ENCODE measurements around the gene PCDHB9. TPM values are rescaled to one million over a fixed set of nuclear protein-coding genes. Genes with fewer than 3 reads are reported as not detected.
A peak's percentile ranks its signal among the peaks of the same experiment; 100 is the strongest.

PCDHB9 gene
- total and polyA plus RNA-seq, 2 of the 4 experiments (the other 2 are of a cell fraction) = 0.10 to 0.18 TPM

- Histone ChIP-seq H3K4me3 (ENCODE audit: insufficient read depth, low read depth, low read length) (no peak overlapping the region), H3K9me1 (ENCODE audit: insufficient read depth, low read length) (no peaks in the 10 kb centered on the region), H3K14ac (replicated peaks; ENCODE audit: low read depth, low read length) (no peak overlapping the region), H3K9ac (ENCODE audit: low read depth, low read length) (no peak overlapping the region), H3K4me2 (ENCODE audit: low read depth, low read length) (no peak overlapping the region), H3K56ac (ENCODE audit: extremely low read depth, insufficient read depth, low read length) (no peak overlapping the region), H2BK5ac (ENCODE audit: low read depth, low read length, poor library complexity, severe bottlenecking) (no peak overlapping the region), H3K36me3 (ENCODE audit: control insufficient read depth, insufficient read depth, low read length) (no peaks in the 10 kb centered on the region), H2BK15ac (ENCODE audit: low read depth, low read length) (no peak overlapping the region), H4K8ac (ENCODE audit: low read depth in 2 of 2, low read length in 2 of 2) (no peak overlapping the region), H3K18ac (ENCODE audit: low read depth, low read length) (no peak overlapping the region), H2AK5ac (ENCODE audit: low read depth, low read length) (no peak overlapping the region), H2BK120ac (ENCODE audit: low read depth, low read length) (no peak overlapping the region), H3K9me3 (ENCODE audit: control insufficient read depth, insufficient read depth, low read length) (peaks cover 15% of the 10 kb centered on the region; the same call in 1 of the 2 replicates), H2AFZ (replicated peaks; ENCODE audit: low read length, poor library complexity) (peak overlapping the region; percentile 11), H3K4ac (ENCODE audit: low read depth, low read length) (no peak overlapping the region), H2BK20ac (ENCODE audit: low read depth, low read length) (no peak overlapping the region), H2AK9ac (replicated peaks; ENCODE audit: low read depth, low read length, poor library complexity) (no peak overlapping the region), H4K91ac (ENCODE audit: insufficient read depth, low read depth, low read length) (no peak overlapping the region), H4K5ac (ENCODE audit: low read depth, low read length) (no peak overlapping the region), H3K23ac (ENCODE audit: low read depth, low read length) (no peak overlapping the region), H3K27me3 (ENCODE audit: control insufficient read depth, insufficient read depth, low read length) (no peaks in the 10 kb centered on the region), H3K4me1 (ENCODE audit: control insufficient read depth, insufficient read depth, low read length) (no peaks in the 10 kb centered on the region), H3K27ac (ENCODE audit: insufficient read depth, low read length) (no peak overlapping the region), H4K20me1 (ENCODE audit: insufficient read depth, low read length) (no peaks in the 10 kb centered on the region), H3K79me1 (ENCODE audit: low read depth in 1 of 2, low read length in 2 of 2) (no peaks in the 10 kb centered on the region)
- in situ Hi-C loops (cut with MboI; ENCODE audit: low sequenced_read_pairs) = no loop called here
- ATAC-seq (ENCODE audit: low read depth) = no peak
- dilution Hi-C loops (cut with HindIII; ENCODE audit: low sequenced_read_pairs, unreplicated experiment) = no loop called here
- no TSS peak for BruUV-seq (replicated peaks)
- no peak for DNase-seq
- intact Hi-C loops (cut with micrococcal nuclease) = no loop called here
- CTCF ChIA-PET = no interaction called here
- POLR2A ChIA-PET (ENCODE audit: unreplicated experiment) = no interaction called here
- WGBS, 2 experiments (ENCODE audit: extremely low coverage in 2 of 2, insufficient read length in 1 of 2) = 40% methylated on average over 6 of the region's 13 CpGs; no CpG with 5 or more reads in 1 of the 2 experiments
- TF ChIP-seq FOS (IDR thresholded peaks at IDR 0.05; ENCODE audit: low read depth, low read length) (no peak), MAZ (IDR thresholded peaks at IDR 0.05; ENCODE audit: borderline replicate concordance, low read depth, low read length) (no peak), RFX5 (IDR thresholded peaks at IDR 0.05; ENCODE audit: low read depth, low read length) (no peak), RAD21 (IDR thresholded peaks at IDR 0.05; ENCODE audit: low read length) (no peak), CEBPB (IDR thresholded peaks at IDR 0.05; ENCODE audit: low read depth, low read length) (no peak), CTCF (conservative IDR thresholded peaks at IDR 0.05; ENCODE audit: low read depth, low read length) (no peak), CHD1 (IDR thresholded peaks at IDR 0.05; ENCODE audit: low read depth, low read length) (no peak), MXI1 (IDR thresholded peaks at IDR 0.05; ENCODE audit: borderline replicate concordance, low read depth, low read length) (no peak), RCOR1 (IDR thresholded peaks at IDR 0.05; ENCODE audit: insufficient replicate concordance, low read length) (no peak), NFE2L2 (IDR thresholded peaks at IDR 0.05; ENCODE audit: low read depth, low read length) (no peak), MAFK (IDR thresholded peaks at IDR 0.05; ENCODE audit: low read depth, low read length) (no peak), POLR2A (IDR thresholded peaks at IDR 0.05; ENCODE audit: low read depth, low read length) (no peak), SMC3 (IDR thresholded peaks at IDR 0.05; ENCODE audit: low read depth, low read length) (no peak), BHLHE40 (IDR thresholded peaks at IDR 0.05; ENCODE audit: low read depth, low read length) (no peak)
- TF ChIP-seq, protein P1, sequence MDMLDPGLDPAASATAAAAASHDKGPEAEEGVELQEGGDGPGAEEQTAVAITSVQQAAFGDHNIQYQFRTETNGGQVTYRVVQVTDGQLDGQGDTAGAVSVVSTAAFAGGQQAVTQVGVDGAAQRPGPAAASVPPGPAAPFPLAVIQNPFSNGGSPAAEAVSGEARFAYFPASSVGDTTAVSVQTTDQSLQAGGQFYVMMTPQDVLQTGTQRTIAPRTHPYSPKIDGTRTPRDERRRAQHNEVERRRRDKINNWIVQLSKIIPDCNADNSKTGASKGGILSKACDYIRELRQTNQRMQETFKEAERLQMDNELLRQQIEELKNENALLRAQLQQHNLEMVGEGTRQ (IDR thresholded peaks at IDR 0.05; ENCODE audit: low read depth, low read length) = no peak
- TF ChIP-seq, protein P2, sequence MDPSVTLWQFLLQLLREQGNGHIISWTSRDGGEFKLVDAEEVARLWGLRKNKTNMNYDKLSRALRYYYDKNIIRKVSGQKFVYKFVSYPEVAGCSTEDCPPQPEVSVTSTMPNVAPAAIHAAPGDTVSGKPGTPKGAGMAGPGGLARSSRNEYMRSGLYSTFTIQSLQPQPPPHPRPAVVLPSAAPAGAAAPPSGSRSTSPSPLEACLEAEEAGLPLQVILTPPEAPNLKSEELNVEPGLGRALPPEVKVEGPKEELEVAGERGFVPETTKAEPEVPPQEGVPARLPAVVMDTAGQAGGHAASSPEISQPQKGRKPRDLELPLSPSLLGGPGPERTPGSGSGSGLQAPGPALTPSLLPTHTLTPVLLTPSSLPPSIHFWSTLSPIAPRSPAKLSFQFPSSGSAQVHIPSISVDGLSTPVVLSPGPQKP (IDR thresholded peaks at IDR 0.05; ENCODE audit: borderline replicate concordance, low read depth, low read length) = no peak
Observed at GRCh38 chr5:141150993-141151325, 36.0 kb upstream of the PCDHB9 start.
